ENCODE measurements around the gene SMAD2.

DNA sequence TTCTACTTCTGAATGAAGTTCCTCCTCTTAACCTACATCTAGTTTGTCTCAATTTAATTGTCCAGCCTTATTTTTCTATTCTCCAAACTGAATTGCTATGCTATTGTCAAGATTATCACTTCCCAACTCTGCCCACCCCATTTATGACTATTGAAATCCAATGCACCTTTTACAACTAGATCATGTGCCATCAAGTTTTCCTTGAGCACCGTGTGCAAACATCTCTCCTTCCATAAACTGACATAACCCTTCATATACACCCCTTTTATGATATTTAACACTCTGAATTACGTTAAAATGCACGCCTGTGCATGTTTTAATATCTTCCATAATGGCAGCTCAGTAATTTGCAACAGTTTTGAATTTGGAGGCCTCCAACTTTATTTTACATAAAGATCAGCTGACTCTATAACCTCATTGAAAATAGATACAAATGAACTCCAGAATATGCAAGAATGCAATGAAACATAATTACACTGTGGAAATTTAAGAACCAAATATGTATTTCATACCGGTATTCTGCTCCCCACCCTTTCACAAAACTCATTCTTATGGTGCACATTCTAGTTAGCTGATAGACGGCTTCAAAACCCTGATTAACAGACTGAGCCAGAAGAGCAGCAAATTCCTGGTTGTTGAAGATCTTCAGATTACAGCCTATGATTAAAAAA is 85.5 kb downstream of the SMAD2 start:
- TF ChIP-seq, protein P1, sequence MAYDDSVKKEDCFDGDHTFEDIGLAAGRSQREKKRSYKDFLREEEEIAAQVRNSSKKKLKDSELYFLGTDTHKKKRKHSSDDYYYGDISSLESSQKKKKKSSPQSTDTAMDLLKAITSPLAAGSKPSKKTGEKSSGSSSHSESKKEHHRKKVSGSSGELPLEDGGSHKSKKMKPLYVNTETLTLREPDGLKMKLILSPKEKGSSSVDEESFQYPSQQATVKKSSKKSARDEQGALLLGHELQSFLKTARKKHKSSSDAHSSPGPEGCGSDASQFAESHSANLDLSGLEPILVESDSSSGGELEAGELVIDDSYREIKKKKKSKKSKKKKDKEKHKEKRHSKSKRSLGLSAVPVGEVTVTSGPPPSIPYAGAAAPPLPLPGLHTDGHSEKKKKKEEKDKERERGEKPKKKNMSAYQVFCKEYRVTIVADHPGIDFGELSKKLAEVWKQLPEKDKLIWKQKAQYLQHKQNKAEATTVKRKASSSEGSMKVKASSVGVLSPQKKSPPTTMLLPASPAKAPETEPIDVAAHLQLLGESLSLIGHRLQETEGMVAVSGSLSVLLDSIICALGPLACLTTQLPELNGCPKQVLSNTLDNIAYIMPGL (CRISPR knock-in tag; IDR thresholded peaks at IDR 0.05; ENCODE audit: borderline replicate concordance): no peak
- TF ChIP-seq EP300 (IDR thresholded peaks at IDR 0.05) (no peak), KDM5A (IDR thresholded peaks at IDR 0.05) (no peak), POLR2A (IDR thresholded peaks at IDR 0.05; ENCODE audit: low read length) (no peak), CTCF (IDR thresholded peaks at IDR 0.05) (no peak), CHD2 (IDR thresholded peaks at IDR 0.05; ENCODE audit: low read length, partially characterized antibody) (no peak), RAD21 (conservative IDR thresholded peaks at IDR 0.05 in 1 of 2, IDR thresholded peaks at IDR 0.05 in 1 of 2) (no peak), RARB (CRISPR knock-in tag; IDR thresholded peaks at IDR 0.05) (no peak), MAX (IDR thresholded peaks at IDR 0.05) (no peak), HOXA7 (CRISPR knock-in tag; IDR thresholded peaks at IDR 0.05) (no peak), SMC3 (IDR thresholded peaks at IDR 0.05) (no peak), BHLHE40 (IDR thresholded peaks at IDR 0.05; ENCODE audit: low read depth, low read length) (no peak), MYC (IDR thresholded peaks at IDR 0.05; ENCODE audit: borderline replicate concordance, low read length) (no peak)
